Activated CD8-positive, alpha-beta T cell treated with anti-CD3 and anti-CD28 coated beads for 36 hours (primary cell): Measurements from ENCODE around the gene LMF1. TPM values are rescaled to one million over a fixed set of nuclear protein-coding genes. Genes with fewer than 3 reads are reported as not detected.
A peak's percentile ranks its signal among the peaks of the same experiment; 100 is the strongest.

ENCODE experiments used
- ATAC-seq: fragments of 200-7000 bp; cut with Tn5 transposase; one replicate; pipeline ENCODE4 v1.10.0; 2021; ENCODE audit warnings: mild to moderate bottlenecking, moderate library complexity
- CTCF ChIA-PET: fragments of 350-600 bp; sonication (Branson Sonifier 250); formaldehyde crosslinking; loops from one replicate; lab custom pipeline; 2021; ENCODE audit warnings: antibody characterized with exemption; lab: Charles Lee
- POLR2A ChIA-PET: fragments of 350-600 bp; sonication (Branson Sonifier 250); formaldehyde crosslinking; loops from one replicate; lab custom pipeline; 2021; ENCODE audit warnings: antibody characterized with exemption; lab: Charles Lee
- DNase-seq: peaks from one replicate; pipeline ENCODE4 v3.0.0-alpha.2; 2020
- H3K27ac Mint-ChIP-seq: one replicate; pipeline ENCODE4 v1.8.0; 2021; ENCODE audit warnings: mild to moderate bottlenecking, mixed read lengths
- H3K27me3 Mint-ChIP-seq: one replicate; pipeline ENCODE4 v1.8.0; 2021; ENCODE audit warnings: mixed read lengths
- H3K36me3 Mint-ChIP-seq: one replicate; pipeline ENCODE4 v1.8.0; 2021; ENCODE audit warnings: low read depth, mixed read lengths
- H3K4me1 Mint-ChIP-seq: one replicate; pipeline ENCODE4 v1.8.0; 2021; ENCODE audit warnings: low read depth, mixed read lengths
- H3K4me3 Mint-ChIP-seq: one replicate; pipeline ENCODE4 v1.8.0; 2021; ENCODE audit warnings: mild to moderate bottlenecking, moderate library complexity, mixed read lengths
- H3K9me3 Mint-ChIP-seq: one replicate; pipeline ENCODE4 v1.8.0; 2021; ENCODE audit warnings: mixed read lengths
- CTCF ChIP-seq: fragments of 200-600 bp; IDR thresholded peaks from one replicate; pipeline ENCODE4 v1.8.0; 2022; ENCODE audit warnings: antibody characterized with exemption, mild to moderate bottlenecking
- intact Hi-C: fragments of 100-400 bp; cut with micrococcal nuclease; formaldehyde crosslinking; loops from one replicate; pipeline ENCODE4 v1.10.0; 2022
- total RNA-seq, 2 experiments: library from RNA; stranded (reverse); gene quantifications; one replicate each; pipeline ENCODE4 v1.2.3, GENCODE V29; 2021

The LMF1 gene
- total RNA-seq, 2 experiments from 2014 or later: 8.7 to 9.7 TPM

- peak overlapping the region; percentile 26 for H3K4me3 Mint-ChIP-seq
- ATAC-seq (peak; percentile 69), DNase-seq (peak; percentile 94)
- peaks cover 53% of the 10 kb centered on the region for H3K4me1 Mint-ChIP-seq
- H3K27ac Mint-ChIP-seq: peak overlapping the region; percentile 61
- H3K27me3 Mint-ChIP-seq: no peaks in the 10 kb centered on the region
- no peaks in the 10 kb centered on the region for H3K9me3 Mint-ChIP-seq
- intact Hi-C loops: no loop called here
- no peaks in the 10 kb centered on the region for H3K36me3 Mint-ChIP-seq
- ChIA-PET POLR2A (interaction anchor here (0.9 to 1.8 kb wide), 3 partner anchors 17 to 26 kb away, joined by 3 to 5 read pairs (median 4); partner anchors contain the start of gene SOX8), CTCF (interaction anchor here (1.8 kb wide), 1 partner anchor 55 kb away, joined by 5 read pairs; no protein-coding TSS in a partner anchor)
- no peak for TF ChIP-seq CTCF
Measured at GRCh38 chr16:1002399-1003166, 31.8 kb upstream of the LMF1 start.

DNA sequence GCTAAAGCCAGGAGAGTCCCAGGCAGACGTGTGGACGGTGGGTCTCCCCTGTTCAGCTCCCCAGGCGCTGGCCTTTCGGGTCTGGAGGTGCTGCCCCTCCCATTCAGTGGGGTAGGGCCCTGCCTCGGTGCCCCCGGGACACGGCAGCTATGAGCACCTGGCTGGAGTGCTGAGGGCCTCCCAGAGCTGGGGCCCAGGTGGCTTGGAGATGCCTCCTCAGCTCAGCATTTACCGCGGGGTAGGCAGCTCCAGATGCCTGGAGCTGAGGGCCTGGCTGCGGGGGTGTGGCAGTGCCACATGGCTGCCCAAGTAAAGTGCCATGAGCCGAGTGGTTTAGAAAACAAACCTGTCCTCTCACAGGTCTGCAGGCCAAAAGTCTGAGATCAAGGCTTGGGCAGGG is 30.3 kb upstream of the LMF1 start:
- peaks cover 3% of the 10 kb centered on the region for H3K27me3 Mint-ChIP-seq
- no peak for TF ChIP-seq CTCF
- ChIA-PET POLR2A (interaction anchor here (0.8 to 1.5 kb wide), 3 partner anchors 19 to 30 kb away, joined by 3 to 4 read pairs (median 3); partner anchors contain the start of genes LMF1 and SOX8), CTCF (interaction anchor here (1.2 kb wide), 1 partner anchor 56 kb away, joined by 3 read pairs; no protein-coding TSS in a partner anchor)
- H3K4me3 Mint-ChIP-seq: no peak overlapping the region
- H3K4me1 Mint-ChIP-seq: peaks cover 63% of the 10 kb centered on the region
- H3K36me3 Mint-ChIP-seq: no peaks in the 10 kb centered on the region
- ATAC-seq (no peak), DNase-seq (no peak)
- no peak overlapping the region for H3K27ac Mint-ChIP-seq
- intact Hi-C loops: no loop called here
- H3K9me3 Mint-ChIP-seq: no peaks in the 10 kb centered on the region

GRCh38 chr16:1000608-1001007 is 29.8 kb upstream of the LMF1 start:
- intact Hi-C loops: no loop called here
- Mint-ChIP-seq H3K4me3 (no peak overlapping the region), H3K4me1 (peaks cover 63% of the 10 kb centered on the region), H3K9me3 (no peaks in the 10 kb centered on the region), H3K36me3 (no peaks in the 10 kb centered on the region), H3K27me3 (peaks cover 3% of the 10 kb centered on the region), H3K27ac (no peak overlapping the region)
- DNase-seq (no peak), ATAC-seq (no peak)
- ChIA-PET CTCF (interaction anchor here (1.2 kb wide), 1 partner anchor 57 kb away, joined by 3 read pairs; no protein-coding TSS in a partner anchor), POLR2A (interaction anchor here (0.7 to 1.5 kb wide), 3 partner anchors 19 to 772 kb away, joined by 3 read pairs; partner anchors contain the start of genes LMF1 and SOX8)
- TF ChIP-seq CTCF: no peak

DNA sequence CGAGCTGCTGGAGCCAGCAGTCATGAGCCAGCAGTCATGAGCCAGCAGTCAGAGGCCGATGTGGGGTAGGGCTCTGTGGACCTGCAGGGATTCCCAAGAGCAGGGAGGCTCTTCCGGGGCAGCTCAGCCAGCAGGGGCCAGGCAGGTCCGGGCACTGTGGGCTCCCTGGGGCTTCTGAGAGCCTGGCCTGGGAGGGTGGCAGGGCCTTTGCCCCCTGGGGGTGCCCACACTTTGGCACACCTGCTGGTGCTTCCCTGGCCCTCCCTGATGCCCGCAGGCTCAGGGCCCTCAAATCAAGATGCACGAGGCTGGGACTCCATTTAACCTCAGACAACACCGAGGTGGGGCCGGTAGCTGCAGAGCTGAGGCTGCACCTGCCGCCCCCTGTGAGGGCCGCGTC is 28.9 kb upstream of the LMF1 start:
- H3K36me3 Mint-ChIP-seq: no peaks in the 10 kb centered on the region
- intact Hi-C loops: no loop called here

More for the DNA sequence above, 28.9 kb upstream of the LMF1 start:
- no peak for ATAC-seq
- H3K27me3 Mint-ChIP-seq: peaks cover 3% of the 10 kb centered on the region
- H3K27ac Mint-ChIP-seq: no peak overlapping the region
- peaks cover 61% of the 10 kb centered on the region for H3K4me1 Mint-ChIP-seq
- DNase-seq: no peak
- H3K9me3 Mint-ChIP-seq: peaks cover 8% of the 10 kb centered on the region
- no peak overlapping the region for H3K4me3 Mint-ChIP-seq
- no peak for TF ChIP-seq CTCF
- ChIA-PET CTCF (no interaction called here), POLR2A (interaction anchor here (1.5 kb wide), 1 partner anchor 18 kb away, joined by 3 read pairs; the partner anchor contains the start of gene SOX8)
